Measurements from ENCODE around the gene EPHB1.
"Not testable (repeated sequence)": the region's sequence is repeated elsewhere in the genome, so short reads cannot be mapped to it uniquely, and the experiment has no call there.

The EPHB1 gene

DNA sequence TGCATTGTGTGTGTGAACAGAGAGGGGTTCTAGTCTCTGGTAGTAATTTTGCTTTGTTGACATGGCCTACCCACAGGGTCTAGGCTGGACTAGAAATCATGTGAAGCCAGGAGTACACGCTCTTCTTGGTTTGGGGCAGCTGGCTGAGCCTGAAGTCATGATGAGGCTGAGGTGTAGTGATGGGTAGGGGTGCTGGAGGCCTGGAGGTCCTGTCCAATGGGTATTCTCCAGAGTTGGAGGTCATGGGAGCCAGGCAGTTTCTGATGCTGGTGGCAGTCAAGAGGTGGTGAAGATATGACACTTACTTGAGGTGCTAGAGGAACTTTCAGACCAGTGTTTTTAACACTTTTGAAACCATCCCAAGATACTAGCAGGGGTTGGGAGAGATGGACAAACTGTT is 18.5 kb upstream of the EPHB1 start:
- no peaks in the 10 kb centered on the region for H3K9me3 ChIP-seq
- H4K20me1 ChIP-seq: no peaks in the 10 kb centered on the region
- no peaks in the 10 kb centered on the region for H3K36me3 ChIP-seq
- no peak for TF ChIP-seq Cebpa-rat (IDR thresholded peaks at IDR 0.05)
- H3K4me1 ChIP-seq: no peaks in the 10 kb centered on the region; the same call in 1 of the 2 replicates
- no peak overlapping the region for H3K4me2 ChIP-seq
- H3K27ac ChIP-seq: no peak overlapping the region
- no peak overlapping the region for H3K4me3 ChIP-seq
- H3K9ac ChIP-seq: no peak overlapping the region
- H3K27me3 ChIP-seq: no peaks in the 10 kb centered on the region

DNA sequence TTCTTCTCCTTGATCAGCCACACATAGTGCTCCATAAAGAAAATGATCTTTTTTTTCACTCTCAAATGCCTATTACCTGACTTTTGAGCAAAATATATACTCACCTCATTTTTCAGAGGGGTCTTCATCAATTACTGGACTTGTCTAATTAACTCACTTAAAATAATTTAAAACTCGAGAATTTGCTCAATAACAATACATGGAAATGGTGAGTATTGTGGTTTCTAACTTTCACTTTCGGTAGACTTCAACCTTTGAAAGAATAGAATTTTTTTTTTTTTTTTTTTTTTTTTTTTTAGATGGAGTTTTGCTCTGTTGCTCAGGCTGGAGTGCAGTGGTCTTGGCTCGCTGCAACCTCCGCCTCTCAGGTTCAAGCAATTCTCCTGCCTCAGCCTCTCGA is 17.7 kb upstream of the EPHB1 start:
- TF ChIP-seq Cebpa-rat (IDR thresholded peaks at IDR 0.05): no peak
- H3K36me3 ChIP-seq: no peaks in the 10 kb centered on the region
- H3K9me3 ChIP-seq: no peaks in the 10 kb centered on the region
- no peak overlapping the region for H3K27ac ChIP-seq
- H3K4me1 ChIP-seq: no peaks in the 10 kb centered on the region; the same call in 1 of the 2 replicates
- H3K27me3 ChIP-seq: no peaks in the 10 kb centered on the region
- no peak overlapping the region for H3K9ac ChIP-seq
- H4K20me1 ChIP-seq: no peaks in the 10 kb centered on the region
- no peak overlapping the region for H3K4me2 ChIP-seq
- no peak overlapping the region for H3K4me3 ChIP-seq

DNA sequence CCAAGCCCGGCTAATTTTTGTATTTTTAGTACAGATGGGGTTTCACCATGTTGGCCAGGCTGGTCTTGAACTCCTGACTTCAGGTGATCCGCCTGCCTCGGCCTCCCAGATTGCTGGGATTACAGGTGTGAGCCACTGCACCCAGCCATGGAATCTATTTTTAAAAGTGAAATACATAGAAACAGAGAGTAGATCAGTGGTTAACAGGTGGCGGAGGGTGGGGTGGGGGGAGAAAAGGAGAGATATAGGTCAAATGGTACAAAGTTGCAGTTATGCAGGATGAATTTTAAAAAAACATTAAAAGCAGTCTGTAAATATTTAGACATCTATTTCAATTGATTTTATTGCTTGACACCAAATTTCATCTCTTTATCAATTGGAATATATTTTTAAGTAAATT is 6.8 kb upstream of the EPHB1 start:
- not testable (repeated sequence) for H3K9me3 ChIP-seq, H3K9ac ChIP-seq, H3K36me3 ChIP-seq, H3K4me1 ChIP-seq, H3K27me3 ChIP-seq, H3K4me3 ChIP-seq, H3K27ac ChIP-seq, H4K20me1 ChIP-seq, H3K4me2 ChIP-seq

DNA sequence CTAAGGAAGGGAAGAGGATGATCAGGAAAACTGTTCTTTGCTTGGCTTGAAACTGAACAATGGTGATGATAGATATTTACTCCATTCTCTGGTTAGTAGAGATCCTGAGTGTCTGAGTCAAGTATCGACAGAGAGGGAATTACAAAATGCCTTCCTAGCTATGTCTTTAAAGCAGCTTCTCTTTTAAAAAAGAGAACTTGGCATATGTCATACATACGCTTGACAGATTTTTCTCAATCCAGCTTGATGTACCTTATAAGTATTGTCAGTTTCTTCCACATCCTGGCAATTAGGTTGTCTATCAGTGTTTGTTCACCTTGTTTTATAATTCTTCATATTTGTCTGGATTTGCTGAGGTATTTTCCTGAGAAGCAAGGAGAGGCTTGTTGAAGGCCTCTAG is 5.0 kb upstream of the EPHB1 start:
- H4K20me1 ChIP-seq: no peaks in the 10 kb centered on the region
- H3K27ac ChIP-seq: no peak overlapping the region
- no peaks in the 10 kb centered on the region for H3K9me3 ChIP-seq
- no peaks in the 10 kb centered on the region for H3K4me1 ChIP-seq
- no peak overlapping the region for H3K4me2 ChIP-seq
- TF ChIP-seq Cebpa-rat (IDR thresholded peaks at IDR 0.05): no peak
- H3K9ac ChIP-seq: no peak overlapping the region
- no peak overlapping the region for H3K4me3 ChIP-seq
- no peaks in the 10 kb centered on the region for H3K36me3 ChIP-seq
- H3K27me3 ChIP-seq: peaks cover under 1% of the 10 kb centered on the region

DNA sequence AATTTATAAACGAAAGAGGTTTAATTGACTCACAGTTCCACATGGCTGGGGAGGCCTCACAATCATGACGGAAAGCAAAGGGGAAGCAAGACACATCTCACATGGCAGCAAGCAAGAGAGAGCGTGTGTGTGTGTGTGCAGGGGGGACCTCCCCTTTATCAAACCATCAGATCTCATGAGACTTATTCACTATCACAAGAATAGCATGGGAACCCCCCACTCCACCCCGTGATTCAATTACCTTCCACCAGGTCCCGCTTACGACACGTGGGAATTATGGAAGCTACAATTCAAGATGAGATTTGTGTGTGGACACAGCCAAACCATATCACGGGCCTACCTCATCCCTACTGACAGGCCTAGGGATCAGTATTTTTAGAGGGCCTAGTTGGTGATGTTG is 3.1 kb upstream of the EPHB1 start:
- Histone ChIP-seq H3K9ac (no peak overlapping the region), H4K20me1 (peaks cover 16% of the 10 kb centered on the region), H3K27ac (no peak overlapping the region), H3K27me3 (peaks cover 20% of the 10 kb centered on the region), H3K4me3 (no peak overlapping the region), H3K4me2 (no peak overlapping the region), H3K36me3 (no peaks in the 10 kb centered on the region), H3K9me3 (no peaks in the 10 kb centered on the region), H3K4me1 (peaks cover 16% of the 10 kb centered on the region)
- TF ChIP-seq Cebpa-rat (IDR thresholded peaks at IDR 0.05): no peak

DNA sequence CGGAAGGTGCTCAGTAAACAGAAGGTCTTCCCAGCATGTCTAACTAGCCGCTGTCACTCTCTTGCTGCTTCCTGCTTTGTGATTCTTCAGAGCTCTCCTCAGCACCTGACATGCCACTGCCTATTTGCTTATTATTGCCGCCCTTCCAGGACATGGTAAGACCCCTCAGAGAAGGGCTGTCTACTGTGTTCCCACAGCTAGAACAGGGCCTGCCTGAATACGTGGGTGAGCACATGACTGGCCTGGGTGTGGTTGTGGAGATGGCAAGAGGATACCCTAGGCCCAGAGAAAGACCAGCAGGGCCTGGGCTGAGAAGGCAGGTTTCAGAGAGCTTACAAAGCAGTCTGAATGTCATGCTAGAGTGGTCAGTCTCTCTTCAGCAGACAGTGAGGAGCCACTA is 2.4 kb upstream of the EPHB1 start:
- no peak overlapping the region for H3K4me2 ChIP-seq
- H3K9me3 ChIP-seq: no peaks in the 10 kb centered on the region
- peaks cover 27% of the 10 kb centered on the region for H3K27me3 ChIP-seq
- H3K27ac ChIP-seq: no peak overlapping the region
- H3K4me1 ChIP-seq: peaks cover 16% of the 10 kb centered on the region
- TF ChIP-seq Cebpa-rat (IDR thresholded peaks at IDR 0.05): no peak
- no peak overlapping the region for H3K4me3 ChIP-seq
- no peaks in the 10 kb centered on the region for H3K36me3 ChIP-seq
- H3K9ac ChIP-seq: no peak overlapping the region
- H4K20me1 ChIP-seq: peaks cover 23% of the 10 kb centered on the region

DNA sequence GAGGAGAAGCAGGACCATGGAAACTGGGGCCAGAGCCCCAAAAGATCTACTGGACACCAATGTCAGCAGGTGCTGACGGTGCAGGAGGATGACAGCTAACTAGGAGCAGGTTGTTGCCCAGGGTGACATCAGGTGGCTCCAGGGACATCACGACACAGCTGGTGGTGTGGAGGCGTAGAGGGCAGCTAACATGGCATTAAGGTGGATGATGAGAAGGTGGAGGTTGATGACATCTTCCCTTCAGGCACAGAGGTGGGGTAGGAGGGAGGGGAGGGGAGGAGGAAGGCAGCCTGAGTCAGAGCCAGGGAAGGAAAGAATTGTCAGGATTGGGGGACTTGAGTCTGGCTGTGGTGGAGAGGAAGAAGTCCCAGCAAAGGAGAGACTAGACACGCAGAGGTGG is 1.5 kb upstream of the EPHB1 start:
- Histone ChIP-seq H3K36me3 (no peaks in the 10 kb centered on the region), H3K9me3 (no peaks in the 10 kb centered on the region), H4K20me1 (peaks cover 32% of the 10 kb centered on the region), H3K4me2 (no peak overlapping the region), H3K4me1 (peaks cover 16% of the 10 kb centered on the region), H3K27ac (no peak overlapping the region), H3K27me3 (peaks cover 36% of the 10 kb centered on the region), H3K4me3 (no peak overlapping the region), H3K9ac (no peak overlapping the region)
- TF ChIP-seq Cebpa-rat (IDR thresholded peaks at IDR 0.05): no peak

DNA sequence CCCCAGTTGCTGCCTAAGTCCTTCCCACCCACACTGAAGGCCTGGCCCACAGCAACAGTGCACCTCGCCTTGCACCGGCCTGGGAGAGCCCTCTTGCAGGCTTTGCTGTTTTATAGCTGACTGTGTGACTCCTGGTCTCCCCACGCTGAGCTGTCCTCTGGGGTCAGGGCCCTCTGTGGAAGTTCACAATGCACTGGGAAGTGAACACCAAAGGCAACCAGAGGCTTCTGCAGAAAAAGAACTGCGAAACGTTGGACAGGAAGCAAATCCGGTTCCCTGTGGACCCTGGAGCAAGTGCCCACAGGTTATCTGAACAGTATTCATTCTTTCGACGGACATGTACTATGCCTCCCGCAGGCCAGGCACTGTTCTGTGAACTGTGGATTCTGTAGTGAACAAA is 737 bp upstream of the EPHB1 start:
- Histone ChIP-seq H4K20me1 (peaks cover 33% of the 10 kb centered on the region), H3K36me3 (no peaks in the 10 kb centered on the region), H3K27ac (no peak overlapping the region), H3K4me2 (no peak overlapping the region), H3K9ac (no peak overlapping the region), H3K4me3 (no peak overlapping the region), H3K27me3 (peaks cover 43% of the 10 kb centered on the region), H3K4me1 (peaks cover 16% of the 10 kb centered on the region), H3K9me3 (no peaks in the 10 kb centered on the region)
- no peak for TF ChIP-seq Cebpa-rat (IDR thresholded peaks at IDR 0.05)

DNA sequence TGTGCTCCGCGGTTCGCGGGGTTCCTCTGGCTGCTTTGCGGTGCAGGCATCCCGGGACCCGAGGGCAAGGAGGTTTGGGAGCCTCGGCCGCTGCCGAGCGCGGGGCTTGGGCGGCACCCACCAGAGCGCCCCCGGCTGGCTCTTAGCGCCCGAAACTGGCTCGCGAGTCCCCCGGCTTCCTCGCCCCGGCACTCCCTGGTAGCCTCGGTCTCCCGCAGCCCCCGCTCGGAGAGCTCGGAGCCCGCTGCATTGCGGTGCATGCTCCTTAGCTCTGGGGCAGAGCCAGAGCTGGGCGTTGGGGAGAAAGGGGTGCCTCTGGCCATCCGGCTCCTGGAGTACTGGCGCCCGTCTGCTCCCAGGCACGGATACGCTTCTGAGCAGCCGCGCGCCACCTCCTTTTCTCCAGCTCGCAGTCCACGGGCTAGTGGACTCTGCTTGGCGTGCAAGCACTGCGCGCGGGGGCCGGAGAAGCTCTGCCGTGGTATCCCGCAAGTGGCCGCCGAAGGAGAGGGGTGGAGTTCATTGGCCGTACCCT is 753 bp downstream of the EPHB1 start:
- Histone ChIP-seq H3K4me3 (peak overlapping the region; percentile 68), H3K4me2 (peak overlapping the region; percentile 99), H3K9me3 (no peaks in the 10 kb centered on the region), H3K4me1 (peaks cover 16% of the 10 kb centered on the region), H3K36me3 (no peaks in the 10 kb centered on the region), H3K27ac (no peak overlapping the region), H4K20me1 (peaks cover 33% of the 10 kb centered on the region), H3K9ac (peak overlapping the region; percentile 36; the same call in 1 of the 2 replicates), H3K27me3 (peaks cover 46% of the 10 kb centered on the region)
- TF ChIP-seq Cebpa-rat (IDR thresholded peaks at IDR 0.05): no peak

DNA sequence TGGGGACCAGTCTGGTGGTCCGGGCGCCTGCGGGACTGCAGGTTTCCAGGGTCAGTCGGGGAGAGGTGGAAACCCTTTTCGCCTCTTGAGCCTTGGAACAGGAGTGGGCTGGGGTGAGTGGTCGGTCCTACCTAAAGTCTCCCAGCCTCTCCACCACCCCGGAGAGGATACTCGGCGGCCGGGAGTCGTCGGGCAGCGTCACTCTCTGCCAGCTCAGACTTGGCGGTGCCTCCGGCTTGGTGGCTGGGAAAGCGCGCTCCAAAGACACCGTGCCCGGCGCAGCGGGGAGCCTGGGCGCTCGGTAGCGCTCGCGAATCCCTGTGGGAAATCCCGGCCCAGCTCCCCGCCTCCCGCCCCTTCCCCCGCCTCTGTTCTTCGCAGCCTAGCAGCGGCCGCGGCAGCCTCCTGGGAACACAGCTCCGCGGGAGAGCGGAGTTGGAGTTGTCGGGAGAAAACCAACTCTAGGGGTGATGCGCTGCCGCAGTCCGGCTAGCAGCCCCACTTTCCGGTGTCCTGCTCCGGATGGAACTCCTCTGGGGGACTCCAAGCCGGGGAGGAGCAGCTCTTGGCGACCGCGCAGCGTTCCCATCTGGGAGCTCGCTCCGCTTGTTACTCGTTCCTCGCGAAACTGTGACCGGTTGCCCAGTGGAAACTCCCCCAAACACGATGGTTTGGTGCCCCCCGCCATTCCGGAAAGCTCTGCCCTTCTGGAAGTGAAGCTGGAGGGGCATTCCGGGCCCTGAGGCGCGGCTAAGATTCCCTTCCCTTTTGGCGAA is 1.4 kb downstream of the EPHB1 start:
- H3K4me3 ChIP-seq: peak overlapping the region; percentile 68
- TF ChIP-seq Cebpa-rat (IDR thresholded peaks at IDR 0.05): no peak

More for the DNA sequence above, 1.4 kb downstream of the EPHB1 start:
- no peaks in the 10 kb centered on the region for H3K36me3 ChIP-seq
- no peak overlapping the region for H3K27ac ChIP-seq
- H3K4me1 ChIP-seq: peaks cover 16% of the 10 kb centered on the region
- peaks cover 33% of the 10 kb centered on the region for H4K20me1 ChIP-seq
- H3K9ac ChIP-seq: 0 out of 2 replicates have a peak overlapping the region, but pooled peaks have one; percentile 36
- H3K4me2 ChIP-seq: peak overlapping the region; percentile 99
- peaks cover 46% of the 10 kb centered on the region for H3K27me3 ChIP-seq
- no peaks in the 10 kb centered on the region for H3K9me3 ChIP-seq

Data from BLaER1 (cell line).